ENCODE data around the gene GALNT17.
"Not testable (repeated sequence)": the region's sequence is repeated elsewhere in the genome, so short reads cannot be mapped to it uniquely, and the experiment has no call there.

- not testable (repeated sequence) for TF ChIP-seq CTCF, POLR2A, EP300 (IDR thresholded peaks at IDR 0.05)
Measured at GRCh38 chr7:71635849-71636248, 503.9 kb downstream of the GALNT17 start.
